ENCODE measurements around the gene CRYM.
"Not testable (repeated sequence)": the region's sequence is repeated elsewhere in the genome, so short reads cannot be mapped to it uniquely, and the experiment has no call there.

Gene CRYM

GRCh38 chr16:21277927-21278706 lies at the start of gene CRYM:
Gene CRYM, minus strand, starts transcription at chr16:21278290. Its CDS starts 39 bp downstream, at chr16:21278251.
- DNase-seq (ENCODE audit: low read depth in 1 of 2, low spot score in 1 of 2), result peak; percentile 8 to 14

GRCh38 chr16:21327046-21327445 lies 49.0 kb upstream of the CRYM start:
- no peak for DNase-seq (ENCODE audit: low read depth in 1 of 2, low spot score in 1 of 2)

GRCh38 chr16:21326459-21326858 lies 48.4 kb upstream of the CRYM start:
- no peak for DNase-seq (ENCODE audit: low read depth in 1 of 2, low spot score in 1 of 2)

- no peak for DNase-seq (ENCODE audit: low read depth in 1 of 2, low spot score in 1 of 2)
These were observed 46.2 kb upstream of the CRYM start for GRCh38 chr16:21324267-21324666.

GRCh38 chr16:21322251-21322650 lies 44.2 kb upstream of the CRYM start:
- not testable (repeated sequence) for DNase-seq (ENCODE audit: low read depth in 1 of 2, low spot score in 1 of 2)

- no peak for DNase-seq (ENCODE audit: low read depth in 1 of 2, low spot score in 1 of 2)
These were observed 43.6 kb upstream of the CRYM start for GRCh38 chr16:21321736-21322135.

GRCh38 chr16:21314339-21314738 lies 36.2 kb upstream of the CRYM start:
- no peak for DNase-seq (ENCODE audit: low read depth in 1 of 2, low spot score in 1 of 2)

- DNase-seq (ENCODE audit: low read depth in 1 of 2, low spot score in 1 of 2), result not testable (repeated sequence)
These were observed 34.8 kb upstream of the CRYM start for GRCh38 chr16:21312863-21313372.

GRCh38 chr16:21312046-21312445 lies 34.0 kb upstream of the CRYM start:
- DNase-seq (ENCODE audit: low read depth in 1 of 2, low spot score in 1 of 2), result not testable (repeated sequence)

- not testable (repeated sequence) for DNase-seq (ENCODE audit: low read depth in 1 of 2, low spot score in 1 of 2)
These were observed 28.6 kb upstream of the CRYM start for GRCh38 chr16:21306712-21307111.

GRCh38 chr16:21302898-21303528 lies 24.9 kb upstream of the CRYM start:
- no peak for DNase-seq (ENCODE audit: low read depth in 1 of 2, low spot score in 1 of 2)

GRCh38 chr16:21302454-21302853 lies 24.4 kb upstream of the CRYM start:
- DNase-seq (ENCODE audit: low read depth in 1 of 2, low spot score in 1 of 2), result no peak

GRCh38 chr16:21301895-21302291 lies 23.8 kb upstream of the CRYM start:
- no peak for DNase-seq (ENCODE audit: low read depth in 1 of 2, low spot score in 1 of 2)

- peak in 1 of 2 donors; percentile 22 for DNase-seq (ENCODE audit: low read depth in 1 of 2, low spot score in 1 of 2)
These were observed 23.2 kb upstream of the CRYM start for GRCh38 chr16:21301168-21301894.

GRCh38 chr16:21300309-21301167 lies 22.4 kb upstream of the CRYM start:
- peak; percentile 25 to 51 for DNase-seq (ENCODE audit: low read depth in 1 of 2, low spot score in 1 of 2)

GRCh38 chr16:21289789-21290188 lies 11.7 kb upstream of the CRYM start:
- not testable (repeated sequence) for DNase-seq (ENCODE audit: low read depth in 1 of 2, low spot score in 1 of 2)

- DNase-seq (ENCODE audit: low read depth in 1 of 2, low spot score in 1 of 2), result no peak
These were observed 7.2 kb upstream of the CRYM start for GRCh38 chr16:21285314-21285713.

GRCh38 chr16:21284414-21284813 lies 6.3 kb upstream of the CRYM start:
- no peak for DNase-seq (ENCODE audit: low read depth in 1 of 2, low spot score in 1 of 2)

GRCh38 chr16:21283521-21284289 lies 5.6 kb upstream of the CRYM start:
- no peak for DNase-seq (ENCODE audit: low read depth in 1 of 2, low spot score in 1 of 2)

All from activated CD4-positive, alpha-beta T cell treated with anti-CD3 and anti-CD28 coated beads, Interleukin-2, amount 50 U/mL, for 24 hours (primary cell).